HepG2 (cell line): ENCODE data around the gene POGLUT2. TPM values are rescaled to one million over a fixed set of nuclear protein-coding genes. Genes with fewer than 3 reads are reported as not detected.

Experiments used
- CEBPG ChIP-seq: IDR thresholded peaks from 2 replicates; pipeline ENCODE4 v1.6.1; 2016
- GABPA ChIP-seq, 2 experiments: IDR thresholded peaks; 2 replicates each; pipeline ENCODE4 v1.6.1; 2011 to 2016; ENCODE audit warnings: low read depth in 2 of 2, low read length in 1 of 2, missing biosample characterization in 1 of 2, missing genetic modification characterization in 1 of 2
- HOXA3 ChIP-seq: sonication (generic); formaldehyde crosslinking; IDR thresholded peaks from 2 replicates; pipeline ENCODE4 v1.5.0; 2020; ENCODE audit warnings: missing genetic modification reagents
- KDM2A ChIP-seq: sonication (generic); formaldehyde crosslinking; IDR thresholded peaks from 2 replicates; pipeline ENCODE4 v1.4.0; 2020; ENCODE audit warnings: low read depth, missing genetic modification reagents, borderline replicate concordance
- KLF12 ChIP-seq: sonication (generic); formaldehyde crosslinking; IDR thresholded peaks from 2 replicates; pipeline ENCODE4 v1.4.0; 2020; ENCODE audit warnings: missing genetic modification reagents, borderline replicate concordance
- KLF16 ChIP-seq, 2 experiments: sonication (generic) in 1 of 2; formaldehyde crosslinking in 1 of 2; IDR thresholded peaks; 2 replicates each; pipeline versions ENCODE4 v1.6.1 to v1.8.0; 2016 to 2023; ENCODE audit warnings: missing genetic modification reagents in 2 of 2, missing compliant biosample characterization in 1 of 2
- MYPOP ChIP-seq: sonication (generic); formaldehyde crosslinking; IDR thresholded peaks from 2 replicates; pipeline ENCODE4 v1.8.1; 2023; ENCODE audit warnings: mild to moderate bottlenecking, moderate library complexity, missing genetic modification reagents
- NONO ChIP-seq, 2 experiments: fragments of 450-650 bp in 1 of 2; sonication (generic) in 1 of 2; formaldehyde crosslinking in 1 of 2; IDR thresholded peaks in 1 of 2; conservative IDR thresholded peaks in 1 of 2; 2 replicates each; pipeline versions ENCODE4 v1.6.1 to v1.8.0; 2017 to 2022; ENCODE audit warnings: mild to moderate bottlenecking in 1 of 2, missing genetic modification reagents in 1 of 2, moderate library complexity in 1 of 2
- PRMT3 ChIP-seq: sonication (generic); formaldehyde crosslinking; IDR thresholded peaks from 2 replicates; pipeline ENCODE4 v1.8.1; 2022; ENCODE audit warnings: low read depth, mild to moderate bottlenecking, moderate library complexity, missing genetic modification reagents, borderline replicate concordance
- RARA ChIP-seq: IDR thresholded peaks from 2 replicates; pipeline ENCODE4 v1.6.1; 2016; ENCODE audit warnings: missing genetic modification reagents, missing compliant biosample characterization
- SALL2 ChIP-seq: sonication (generic); formaldehyde crosslinking; IDR thresholded peaks from 2 replicates; pipeline ENCODE4 v1.8.1; 2023; ENCODE audit warnings: mild to moderate bottlenecking, missing genetic modification reagents, inconsistent platforms
- TCF12 ChIP-seq, 2 experiments: fragments of 450-650 bp in 1 of 2; sonication (generic) in 1 of 2; formaldehyde crosslinking in 1 of 2; IDR thresholded peaks; 2 replicates each; pipeline versions ENCODE4 v1.6.1 to v1.8.0; 2017 to 2022; ENCODE audit warnings: antibody characterized with exemption in 1 of 2, mild to moderate bottlenecking in 1 of 2, missing genetic modification reagents in 1 of 2, moderate library complexity in 1 of 2
- THAP11 ChIP-seq: IDR thresholded peaks from 2 replicates; pipeline ENCODE4 v1.6.1; 2016; ENCODE audit warnings: missing biosample characterization, missing genetic modification reagents
- TSC22D2 ChIP-seq: sonication (generic); formaldehyde crosslinking; IDR thresholded peaks from 2 replicates; pipeline ENCODE4 v1.5.1; 2020; ENCODE audit warnings: missing genetic modification reagents, mild to moderate bottlenecking, borderline replicate concordance
- YEATS2 ChIP-seq: sonication (generic); formaldehyde crosslinking; IDR thresholded peaks from 2 replicates; pipeline ENCODE4 v1.4.0; 2020; ENCODE audit warnings: missing genetic modification reagents, borderline replicate concordance
- ZBTB42 ChIP-seq: sonication (generic); formaldehyde crosslinking; IDR thresholded peaks from 2 replicates; pipeline ENCODE4 v1.5.0; 2020; ENCODE audit warnings: mild to moderate bottlenecking, missing genetic modification reagents
- ZFP82 ChIP-seq: sonication (generic); formaldehyde crosslinking; IDR thresholded peaks from 2 replicates; pipeline ENCODE4 v1.5.1; 2020; ENCODE audit warnings: mild to moderate bottlenecking, missing genetic modification reagents, borderline replicate concordance
- ZNF180 ChIP-seq: sonication (generic); formaldehyde crosslinking; IDR thresholded peaks from 2 replicates; pipeline ENCODE4 v1.4.0; 2020; ENCODE audit warnings: low read depth, missing genetic modification reagents, borderline replicate concordance
- ZNF367 ChIP-seq: sonication (generic); formaldehyde crosslinking; IDR thresholded peaks from 2 replicates; pipeline ENCODE4 v1.4.0; 2020; ENCODE audit warnings: missing genetic modification reagents, borderline replicate concordance
- ZNF543 ChIP-seq: sonication (generic); formaldehyde crosslinking; IDR thresholded peaks from 2 replicates; pipeline ENCODE4 v1.4.0; 2020; ENCODE audit warnings: mild to moderate bottlenecking, missing genetic modification reagents
- ZNF704 ChIP-seq: sonication (generic); formaldehyde crosslinking; IDR thresholded peaks from 2 replicates; pipeline ENCODE4 v1.8.1; 2023; ENCODE audit warnings: mild to moderate bottlenecking, inconsistent platforms, moderate library complexity, missing genetic modification reagents, borderline replicate concordance
- ZNF709 ChIP-seq: sonication (generic); formaldehyde crosslinking; IDR thresholded peaks from 2 replicates; pipeline ENCODE4 v1.5.0; 2020; ENCODE audit warnings: mild to moderate bottlenecking, missing genetic modification reagents
- ZNF768 ChIP-seq: sonication (generic); formaldehyde crosslinking; IDR thresholded peaks from 2 replicates; pipeline ENCODE4 v1.4.0; 2020; ENCODE audit warnings: missing genetic modification reagents
- polyA plus RNA-seq, 8 experiments: library from polyadenylated mRNA; depleted of rRNA in 3 of 8; stranded (reverse) in 7 of 8; unstranded in 1 of 8; fragments of >200 nt; fragmentation: Illumina TruSeq in 4 of 8; extraction: Trizol in 4 of 8; gene quantifications; 2 replicates each; pipeline versions ENCODE4 v1.2.1 to v1.2.3, GENCODE V29; 2011 to 2016; ENCODE audit warnings: low read depth in 4 of 8, missing spikeins in 1 of 8, mixed read lengths in 1 of 8; ENCODE audit not compliant: insufficient read depth in 1 of 8
- total RNA-seq, 5 experiments: library from RNA; depleted of rRNA; stranded (reverse); fragments of >200 nt; fragmentation: Illumina TruSeq; extraction: Trizol; gene quantifications; 2 replicates each; pipeline ENCODE4 v1.2.3, GENCODE V29; 2016; ENCODE audit warnings: low read depth in 1 of 5
- TF ChIP-seq, protein P1 (sequence below): sonication (generic); formaldehyde crosslinking; IDR thresholded peaks from 2 replicates; pipeline ENCODE4 v1.4.0; 2020; ENCODE audit warnings: mild to moderate bottlenecking, missing genetic modification reagents

POGLUT2 gene
- total and polyA plus RNA-seq, 2 of the 13 experiments (the other 11 are each of a cell fraction or from before 2014, with no cell fraction given) = 18.0 to 26.1 TPM

- TF ChIP-seq KLF16 (CRISPR knock-in tag; IDR thresholded peaks at IDR 0.05) (0 out of 4 replicates have a peak, but pooled peaks of 1 of the 2 experiments have one; percentile 64), ZNF704 (CRISPR knock-in tag) (peak; percentile 82; the same call in 1 of the 2 replicates), TCF12 (IDR thresholded peaks at IDR 0.05) (no peak), TCF12 (CRISPR knock-in tag; IDR thresholded peaks at IDR 0.05) (0 out of 2 replicates have a peak, but pooled peaks have one; percentile 61), TSC22D2 (CRISPR knock-in tag) (no peak; the same call in 1 of the 2 replicates), ZNF543 (CRISPR knock-in tag) (peak; percentile 34; the same call in 1 of the 2 replicates), KLF12 (CRISPR knock-in tag) (0 out of 2 replicates have a peak, but pooled peaks have one; percentile 18), GABPA (IDR thresholded peaks at IDR 0.05; ENCODE audit: low read depth, low read length) (peak; percentile 57), GABPA (CRISPR knock-in tag; IDR thresholded peaks at IDR 0.05; ENCODE audit: low read depth) (peak; percentile 82), MYPOP (CRISPR knock-in tag) (peak; percentile 74; the same call in 1 of the 2 replicates), RARA (CRISPR knock-in tag) (peak; percentile 34; the same call in 1 of the 2 replicates), ZBTB42 (CRISPR knock-in tag) (peak; percentile 62; the same call in 1 of the 2 replicates), HOXA3 (CRISPR knock-in tag) (peak; percentile 74), CEBPG (no peak), ZNF367 (0 out of 2 replicates have a peak, but pooled peaks have one; percentile 44), THAP11 (peak; percentile 91), ZNF180 (no peak), ZNF709 (CRISPR knock-in tag) (peak; percentile 86), ZNF768 (CRISPR knock-in tag) (peak; percentile 48), PRMT3 (CRISPR knock-in tag) (0 out of 2 replicates have a peak, but pooled peaks have one; percentile 60), NONO (IDR thresholded peaks at IDR 0.05) (no peak), NONO (CRISPR knock-in tag; conservative IDR thresholded peaks at IDR 0.05) (0 out of 2 replicates have a peak, but pooled peaks have one; percentile 45), YEATS2 (peak; percentile 40; the same call in 1 of the 2 replicates), SALL2 (CRISPR knock-in tag) (no peak), ZFP82 (CRISPR knock-in tag) (peak; percentile 56; the same call in 1 of the 2 replicates), KDM2A (CRISPR knock-in tag) (peak; percentile 97)
- TF ChIP-seq, protein P1, sequence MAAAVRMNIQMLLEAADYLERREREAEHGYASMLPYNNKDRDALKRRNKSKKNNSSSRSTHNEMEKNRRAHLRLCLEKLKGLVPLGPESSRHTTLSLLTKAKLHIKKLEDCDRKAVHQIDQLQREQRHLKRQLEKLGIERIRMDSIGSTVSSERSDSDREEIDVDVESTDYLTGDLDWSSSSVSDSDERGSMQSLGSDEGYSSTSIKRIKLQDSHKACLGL (CRISPR knock-in tag) = peak; percentile 39; the same call in 1 of the 2 replicates
Measured at GRCh38 chr13:102800145-102801041, 1.6 kb upstream of the POGLUT2 start (continued).
